Measurements from ENCODE around the gene TMEM240. TPM values are rescaled to one million over a fixed set of nuclear protein-coding genes. Genes with fewer than 3 reads are reported as not detected.

The TMEM240 gene
- total RNA-seq, 2 donors from 2014 or later, result 11.1 TPM

- Histone ChIP-seq H3K36me3 (no peaks in the 10 kb centered on the region), H3K9me3 (no peaks in the 10 kb centered on the region), H3K27ac (no peak overlapping the region), H3K27me3 (replicated peaks; ENCODE audit: insufficient read depth) (no peaks in the 10 kb centered on the region), H3K4me3 (no peak overlapping the region), H3K4me1 (ENCODE audit: control insufficient read depth in 1 of 2, low read depth in 2 of 2) (peaks cover 10 to 22% of the 10 kb centered on the region in 2 donors)
- no peak for DNase-seq (ENCODE audit: low spot score)
- no peak for ATAC-seq (ENCODE audit: insufficient number of reproducible peaks, low FRiP score, low read depth)
- TF ChIP-seq CTCF (IDR thresholded peaks at IDR 0.05), result no peak
Observed at GRCh38 chr1:1577367-1578011, 37.1 kb upstream of the TMEM240 start.

GRCh38 chr1:1574721-1575537 lies 34.5 kb upstream of the TMEM240 start, which contains the start of gene SSU72:
Gene SSU72, minus strand, starts transcription at chr1:1574863. Its CDS starts 306 bp downstream, at chr1:1574557.
- Histone ChIP-seq H3K36me3 (peaks cover 4% of the 10 kb centered on the region), H3K4me1 (ENCODE audit: control insufficient read depth in 1 of 2, low read depth in 2 of 2) (peaks cover 16 to 28% of the 10 kb centered on the region in 2 donors), H3K4me3 (peak within 1 kb of the TSS; percentile 100), H3K9me3 (no peaks in the 10 kb centered on the region), H3K27me3 (replicated peaks; ENCODE audit: insufficient read depth) (no peaks in the 10 kb centered on the region), H3K27ac (peak within 1 kb of the TSS; percentile 99)
- ATAC-seq (ENCODE audit: insufficient number of reproducible peaks, low FRiP score, low read depth), result peak; percentile 87
- peak; percentile 73 for DNase-seq (ENCODE audit: low spot score)
- TF ChIP-seq CTCF (IDR thresholded peaks at IDR 0.05), result no peak

GRCh38 chr1:1573843-1574720 lies 33.7 kb upstream of the TMEM240 start:
- TF ChIP-seq CTCF (IDR thresholded peaks at IDR 0.05), result no peak
- H3K9me3 ChIP-seq, result no peaks in the 10 kb centered on the region
- no peaks in the 10 kb centered on the region for H3K27me3 ChIP-seq (replicated peaks; ENCODE audit: insufficient read depth)
- H3K4me3 ChIP-seq, result peak overlapping the region; percentile 100
- ATAC-seq (ENCODE audit: insufficient number of reproducible peaks, low FRiP score, low read depth), result peak; percentile 72
- H3K36me3 ChIP-seq, result peaks cover 4% of the 10 kb centered on the region
- H3K4me1 ChIP-seq (ENCODE audit: control insufficient read depth in 1 of 2, low read depth in 2 of 2), result peaks cover 16 to 34% of the 10 kb centered on the region in 2 donors
- H3K27ac ChIP-seq, result peak overlapping the region; percentile 99
- no peak for DNase-seq (ENCODE audit: low spot score)

GRCh38 chr1:1569341-1569740 lies 28.9 kb upstream of the TMEM240 start:
- Histone ChIP-seq H3K9me3 (no peaks in the 10 kb centered on the region), H3K27me3 (replicated peaks; ENCODE audit: insufficient read depth) (no peaks in the 10 kb centered on the region), H3K4me1 (ENCODE audit: control insufficient read depth in 1 of 2, low read depth in 2 of 2) (peaks cover 20 to 34% of the 10 kb centered on the region in 2 donors), H3K36me3 (peaks cover 15% of the 10 kb centered on the region), H3K27ac (no peak overlapping the region), H3K4me3 (no peak overlapping the region)
- no peak for ATAC-seq (ENCODE audit: insufficient number of reproducible peaks, low FRiP score, low read depth)
- DNase-seq (ENCODE audit: low spot score), result no peak
- no peak for TF ChIP-seq CTCF (IDR thresholded peaks at IDR 0.05)

All from thoracic aorta (tissue), 2 donors.